ENCODE results near the gene CILP2. TPM values are rescaled to one million over a fixed set of nuclear protein-coding genes. Genes with fewer than 3 reads are reported as not detected.

Gene CILP2
- total RNA-seq, 1 donor from 2014 or later = 0.26 TPM

Other genes with a start within 250 kb of the CILP2 start
- 53.1 TPM for gene SUGP1, start 217.8 kb upstream of the CILP2 start, total RNA-seq
- 70.1 TPM for gene MAU2, start 217.4 kb upstream of the CILP2 start, total RNA-seq
- 110 TPM for gene GATAD2A, start 132.6 kb upstream of the CILP2 start, total RNA-seq
- gene TSSK6, start 22.7 kb upstream of the CILP2 start, total RNA-seq = 3.3 TPM
- 376 TPM for gene NDUFA13, start 22.0 kb upstream of the CILP2 start, total RNA-seq
- 8.9 TPM for gene YJEFN3, start 9.4 kb upstream of the CILP2 start, total RNA-seq
- 9.9 TPM for gene PBX4, start 80.4 kb downstream of the CILP2 start, total RNA-seq
- gene LPAR2, start 90.0 kb downstream of the CILP2 start, total RNA-seq = 44.3 TPM
- gene GMIP, start 105.4 kb downstream of the CILP2 start, total RNA-seq = 28.5 TPM
- 86.5 TPM for gene ATP13A1, start 125.4 kb downstream of the CILP2 start, total RNA-seq
- 9.2 TPM for gene ZNF101, start 130.6 kb downstream of the CILP2 start, total RNA-seq
- gene ZNF14, start 194.8 kb downstream of the CILP2 start, total RNA-seq = 6.4 TPM